T-helper 9 cell (primary cell): Measurements from ENCODE around the gene PNCK.
"Not testable (repeated sequence)": the region's sequence is repeated elsewhere in the genome, so short reads cannot be mapped to it uniquely, and the experiment has no call there.

Experiments used
- DNase-seq: peaks from one replicate; pipeline ENCODE4 v3.0.0-alpha.2; 2020

The PNCK gene

DNA sequence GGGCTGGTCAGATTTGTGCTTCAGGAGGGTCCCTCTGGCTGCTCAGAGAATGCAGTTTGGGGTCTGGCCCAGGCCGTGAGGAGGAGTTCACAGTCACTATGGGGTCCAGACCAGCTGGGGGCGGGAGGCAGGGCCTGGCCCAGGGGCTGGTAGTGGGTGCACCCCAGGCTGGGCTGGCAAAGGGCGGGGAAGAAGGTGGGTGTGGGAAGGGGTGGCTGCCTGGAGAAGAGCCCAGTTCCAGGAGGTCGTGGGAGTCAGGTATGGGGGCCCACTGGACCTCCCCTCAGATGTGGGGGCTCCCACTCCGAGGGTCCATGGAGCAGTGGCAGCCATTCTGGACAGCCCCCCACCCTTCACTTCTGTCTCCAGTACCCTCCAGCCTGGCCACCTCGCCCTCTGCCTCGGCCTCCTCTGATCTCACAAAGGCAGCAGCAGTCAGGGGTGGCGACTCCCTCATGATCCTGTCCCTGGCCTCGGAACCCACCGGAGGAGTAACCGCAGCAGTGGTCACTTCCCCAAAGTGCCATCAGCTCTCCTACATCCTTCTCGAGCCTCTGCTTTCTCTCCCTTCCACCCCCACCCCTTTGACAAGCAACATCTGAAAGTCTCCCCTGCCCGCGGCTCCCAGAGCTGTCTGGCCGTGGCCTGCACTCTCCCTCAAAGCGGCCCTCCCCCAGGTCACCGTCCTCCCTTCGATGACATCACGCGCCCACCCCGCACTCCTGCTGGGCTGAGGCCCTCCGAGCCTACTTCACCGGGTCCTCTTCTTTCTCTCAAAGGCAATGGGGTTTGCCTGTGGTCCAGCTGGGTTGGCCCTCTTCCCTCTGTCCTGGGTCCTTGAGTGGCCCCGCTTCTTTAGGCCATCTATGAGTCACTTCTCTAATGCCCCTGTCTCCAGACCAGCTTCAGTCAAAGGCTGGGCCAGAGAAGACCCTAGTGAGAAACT lies 12.4 kb upstream of the PNCK start:
- DNase-seq: no peak

- DNase-seq: no peak
These were observed 11.5 kb upstream of the PNCK start for GRCh38 chrX:153685156-153685536.

GRCh38 chrX:153684467-153685155 lies 11.0 kb upstream of the PNCK start:
- no peak for DNase-seq

DNA sequence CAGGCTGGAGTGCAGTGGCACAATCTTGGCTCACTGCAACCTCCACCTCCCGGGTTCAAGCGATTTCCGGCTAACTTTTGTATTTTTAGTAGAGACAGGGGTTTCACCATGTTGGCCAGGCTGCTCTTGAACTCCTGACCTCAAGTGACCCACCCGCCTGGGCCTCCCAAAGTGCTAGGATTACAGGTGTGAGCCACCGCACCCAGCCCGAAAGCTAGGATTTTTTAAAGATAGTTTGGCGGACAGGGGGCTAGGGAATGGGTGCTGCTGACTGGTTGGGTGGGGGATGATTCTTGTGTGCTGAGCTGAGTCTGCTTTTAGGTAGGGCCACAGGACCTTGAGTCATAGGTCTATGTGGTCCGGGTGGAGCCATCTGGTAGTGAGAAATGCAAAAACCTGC lies 9.9 kb upstream of the PNCK start:
- DNase-seq: not testable (repeated sequence)

DNA sequence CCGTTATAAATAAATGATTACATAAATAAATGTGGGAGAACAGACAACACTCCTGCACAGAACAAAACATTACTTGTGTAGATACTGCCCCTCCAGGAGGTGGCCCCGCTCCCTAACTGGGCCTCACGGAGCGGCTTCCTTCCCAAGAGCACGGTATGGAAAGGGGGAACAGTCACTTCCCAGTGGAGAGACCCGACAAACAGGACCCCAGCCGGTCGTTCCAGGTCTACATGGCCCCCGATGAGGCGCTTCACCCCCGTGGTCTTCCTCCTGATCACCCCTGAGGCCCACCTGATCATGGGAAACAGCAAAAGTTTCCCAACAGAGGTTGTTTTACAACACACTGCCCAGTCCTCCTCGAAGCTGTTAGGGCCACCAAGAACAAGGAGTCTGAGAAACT lies 7.6 kb upstream of the PNCK start:
- DNase-seq: no peak

GRCh38 chrX:153674219-153674851 lies 722 bp upstream of the PNCK start:
- DNase-seq: no peak

GRCh38 chrX:153672531-153673427 lies 834 bp downstream of the PNCK start:
- DNase-seq: no peak

DNA sequence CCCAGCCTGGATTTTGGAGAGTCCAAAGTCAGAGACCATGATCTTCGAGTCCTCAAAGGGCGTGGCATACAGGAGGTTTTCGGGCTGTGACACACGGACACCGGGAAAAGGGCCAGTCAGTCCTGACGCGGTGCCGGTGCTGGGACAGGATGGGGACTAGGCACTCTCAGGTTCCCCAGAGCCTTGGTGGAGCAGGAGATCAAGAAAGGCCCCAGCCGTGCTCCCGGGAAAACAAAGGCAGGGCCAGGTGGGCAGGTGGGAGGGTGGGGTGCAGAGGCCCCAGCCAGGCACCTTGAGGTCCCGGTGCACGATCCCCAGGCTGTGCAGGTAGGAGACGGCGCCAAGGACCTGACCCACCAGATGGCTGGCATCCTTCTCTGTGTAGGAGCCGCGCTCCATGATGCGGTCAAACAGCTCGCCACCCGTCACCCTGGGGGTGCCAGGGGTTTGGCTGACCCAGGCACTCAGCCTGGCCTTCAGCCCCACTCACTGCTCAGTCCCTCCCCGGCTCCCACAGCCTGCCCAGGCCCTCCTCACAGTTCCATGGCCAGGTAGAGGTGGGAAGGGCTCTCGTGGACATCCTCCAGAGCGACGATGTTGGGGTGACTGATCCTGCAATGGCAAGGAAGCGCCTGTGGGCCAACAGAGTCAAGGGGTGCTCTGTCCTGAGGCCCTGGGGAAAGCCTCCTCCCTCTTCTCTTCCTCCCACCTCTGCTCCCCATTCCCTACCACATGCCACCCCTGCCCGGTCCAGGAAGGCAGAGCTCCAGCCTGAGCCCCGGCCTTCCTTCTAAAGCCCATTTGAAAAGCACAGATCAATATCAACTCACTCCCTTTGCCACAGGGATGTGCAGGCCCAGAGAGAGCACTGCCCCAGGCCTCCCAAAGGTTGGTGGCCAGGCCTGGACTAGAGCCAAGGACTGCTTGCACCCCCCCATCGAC lies 1.8 kb downstream of the PNCK start:
- no peak for DNase-seq

DNA sequence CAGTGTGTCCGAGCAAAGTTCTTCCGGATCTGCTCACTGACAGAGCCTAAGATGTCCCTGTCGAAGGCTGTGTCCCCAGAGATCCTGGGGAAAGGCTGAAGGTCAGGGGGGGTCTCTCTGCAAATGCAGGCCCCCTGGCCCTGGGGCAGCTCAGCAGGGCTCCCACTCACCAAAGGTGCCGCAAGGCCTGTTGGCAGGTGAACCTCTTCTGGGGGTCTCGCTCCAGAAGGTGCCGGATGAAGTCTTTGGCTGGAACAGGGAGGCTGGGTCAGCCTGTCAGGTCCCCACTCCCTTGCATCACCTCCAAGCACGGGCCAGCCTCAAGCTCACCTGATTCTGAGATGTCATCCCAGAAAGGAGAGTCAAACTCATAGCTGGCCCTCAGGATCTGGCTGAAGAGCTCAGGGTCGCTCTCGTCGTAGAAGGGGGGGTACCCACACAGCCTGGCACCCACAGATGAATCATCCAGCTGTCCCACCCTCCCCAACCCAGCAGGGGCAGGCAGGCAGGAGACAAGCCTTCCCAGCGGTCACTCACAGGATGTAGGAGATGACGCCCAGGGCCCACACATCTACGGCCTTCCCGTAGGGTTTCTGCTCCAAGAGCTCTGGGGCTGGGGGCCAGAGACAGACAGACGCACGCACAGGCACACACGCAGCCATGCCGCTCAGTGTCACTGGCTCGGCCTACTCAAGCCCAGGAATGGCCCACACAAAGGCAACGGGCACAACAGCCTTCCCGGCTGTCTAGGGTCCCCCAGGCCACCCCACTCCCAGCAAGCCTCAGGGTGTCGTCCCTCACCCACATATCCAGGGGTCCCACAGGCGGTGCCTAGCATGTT lies 2.6 kb downstream of the PNCK start:
- DNase-seq: no peak

DNA sequence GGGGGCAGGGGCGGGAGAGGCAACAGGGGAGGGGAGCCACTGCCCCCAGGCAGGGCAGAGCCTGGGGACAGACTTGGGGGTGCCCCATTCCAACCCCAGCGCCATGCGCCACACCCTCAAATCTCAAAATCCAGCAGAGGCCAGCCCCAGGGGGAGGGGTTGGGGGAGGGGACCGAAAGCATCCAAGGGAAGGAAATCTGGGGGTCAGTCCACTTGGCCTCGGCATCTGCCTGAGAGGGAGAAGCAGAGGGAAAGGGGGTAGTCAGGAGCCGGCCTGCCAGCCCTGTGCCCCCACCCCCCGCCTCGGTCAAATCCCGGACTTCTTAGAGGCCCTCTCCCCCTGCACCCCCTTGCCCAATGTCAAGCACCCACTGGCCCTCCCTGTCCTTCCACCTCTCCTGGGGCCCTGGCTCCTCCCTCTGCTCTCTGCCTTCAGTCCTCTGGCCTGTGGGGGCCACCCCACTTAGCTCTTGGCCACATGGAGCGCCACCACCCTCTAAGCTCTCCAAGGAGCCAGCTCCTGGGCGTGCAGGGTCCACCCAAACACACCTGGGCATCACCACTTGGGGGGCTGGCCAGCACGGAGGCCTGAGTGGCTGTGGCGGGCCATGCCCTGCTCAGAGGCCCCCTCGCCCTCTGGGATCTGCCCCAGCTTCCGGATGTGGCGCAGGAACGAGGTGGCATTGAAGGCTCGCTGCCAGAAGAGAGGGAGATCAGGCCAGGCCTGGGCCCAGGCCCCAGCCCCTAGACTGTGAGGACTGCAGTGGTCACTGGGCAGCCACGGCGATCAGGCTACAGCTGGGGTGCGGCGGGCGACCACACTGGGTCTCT lies 3.5 kb downstream of the PNCK start:
- no peak for DNase-seq

GRCh38 chrX:153669174-153669890 lies 4.3 kb downstream of the PNCK start:
- peak; percentile 51 for DNase-seq

GRCh38 chrX:153668423-153669173 lies 5.0 kb downstream of the PNCK start:
- DNase-seq: no peak

- DNase-seq: peak; percentile 75
These were observed 5.6 kb downstream of the PNCK start for GRCh38 chrX:153667956-153668396.

- no peak for DNase-seq
These were observed 6.2 kb downstream of the PNCK start for GRCh38 chrX:153667281-153667955.

DNA sequence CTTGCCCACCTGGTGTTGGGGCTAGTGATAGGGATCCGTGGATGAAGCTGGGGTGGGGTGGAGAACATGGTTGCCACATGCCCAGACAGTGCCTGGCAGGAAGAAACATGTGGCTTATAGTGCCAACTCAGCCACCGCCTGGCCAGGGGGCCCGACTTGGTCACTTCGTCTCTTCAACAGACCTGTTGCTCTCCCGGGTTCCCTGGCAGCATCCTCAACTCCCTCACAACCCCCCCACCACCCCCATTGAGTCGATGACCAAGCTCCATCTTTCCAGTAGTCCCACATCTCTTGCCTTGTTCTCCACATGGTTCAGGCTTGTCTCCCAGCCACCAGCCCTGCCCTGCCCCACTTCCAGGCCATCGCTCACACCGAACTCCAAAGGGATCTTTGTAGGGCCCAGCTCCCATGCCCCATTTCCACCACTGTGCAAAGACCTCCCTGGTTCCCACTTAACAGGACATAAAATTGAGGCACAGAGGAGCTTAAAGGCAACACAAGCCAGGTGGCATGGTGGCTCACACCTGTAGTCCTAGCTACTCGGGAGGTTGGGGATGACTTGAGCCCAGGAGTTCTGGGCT lies 7.8 kb downstream of the PNCK start:
- no peak for DNase-seq

GRCh38 chrX:153662266-153662665 lies 11.3 kb downstream of the PNCK start:
- peak; percentile 53 for DNase-seq

DNA sequence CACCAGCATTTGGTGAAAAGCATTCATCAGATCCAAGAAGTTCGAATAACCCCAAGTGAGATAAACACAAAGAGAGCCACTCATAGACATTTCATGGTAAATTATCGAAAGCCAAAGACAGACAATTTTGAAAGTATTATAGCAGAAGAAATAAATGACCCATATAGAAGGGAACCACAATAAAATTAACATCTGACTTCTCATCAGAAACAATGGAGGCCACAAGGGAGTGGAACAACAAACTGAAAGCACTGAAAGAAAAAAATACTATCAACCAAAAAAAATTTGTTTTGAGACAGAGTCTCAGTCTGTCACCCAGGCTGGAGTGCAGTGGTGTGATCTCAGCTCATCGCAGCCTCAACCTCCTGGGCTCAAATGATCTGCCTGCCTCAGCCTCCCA lies 14.3 kb downstream of the PNCK start:
- DNase-seq: no peak
